Cardiac septum (tissue), 1 donor: ENCODE data around the gene BTBD9. TPM values are rescaled to one million over a fixed set of nuclear protein-coding genes. Genes with fewer than 3 reads are reported as not detected.

Source experiments
- DNase-seq: peaks from one replicate; pipeline ENCODE4 v3.0.0-alpha.2; 2020; ENCODE audit warnings: low spot score
- intact Hi-C: fragments of 100-400 bp; cut with DNase I; formaldehyde crosslinking; loops from one replicate; pipeline ENCODE4 v1.14.0; 2022
- long read RNA-seq: library from polyadenylated mRNA; unstranded; transcript quantifications from one replicate; pipeline ENCODE4 v2.0.0, GENCODE V29; 2021
- total RNA-seq: library from RNA; stranded (reverse); fragmentation: NEBNext Ultra II Directional; extraction: Animal tissue kit (Norgen Biotek cat#: 25700); gene quantifications from one replicate; pipeline ENCODE4 v1.2.1, GENCODE V29; 2021
- donor health status: DM: no; HTN: no; CAD: no.

Gene BTBD9
- total RNA-seq = 24.2 TPM
- long read RNA-seq, partial matches to known transcripts = 2 of 24 reads
- long read RNA-seq, other reads (novel, unspliced or antisense) = 22 of 24 reads

GRCh38 chr6:38639498-38640215, at the start of gene BTBD9:
BTBD9 (minus strand) TSS chr6:38639929.
- DNase-seq = peak; percentile 90
- intact Hi-C loops = loop anchor here (2.0 kb wide), 1 partner anchor 63 kb away; the partner anchor contains the start of gene GLO1

- intact Hi-C loops = no loop called here
- DNase-seq = no peak
Measured at GRCh38 chr6:38688579-38689087, 48.9 kb upstream of the BTBD9 start.

GRCh38 chr6:38687549-38687948, 47.8 kb upstream of the BTBD9 start:
- intact Hi-C loops = no loop called here
- no peak for DNase-seq

GRCh38 chr6:38687043-38687353, 47.3 kb upstream of the BTBD9 start:
- intact Hi-C loops = no loop called here
- no peak for DNase-seq

- no peak for DNase-seq
- intact Hi-C loops = no loop called here
Measured at GRCh38 chr6:38686270-38687042, 46.7 kb upstream of the BTBD9 start.

- intact Hi-C loops = no loop called here
Measured at GRCh38 chr6:38684904-38685303, 45.2 kb upstream of the BTBD9 start.

GRCh38 chr6:38684237-38684636, 44.5 kb upstream of the BTBD9 start:
- intact Hi-C loops = no loop called here
- DNase-seq = no peak

More at GRCh38 chr6:38684904-38685303, 45.2 kb upstream of the BTBD9 start:
- no peak for DNase-seq

- intact Hi-C loops = no loop called here
- no peak for DNase-seq
Measured at GRCh38 chr6:38681850-38682249, 42.1 kb upstream of the BTBD9 start.

- DNase-seq = no peak
- intact Hi-C loops = no loop called here
Measured at GRCh38 chr6:38679668-38680067, 39.9 kb upstream of the BTBD9 start.

- DNase-seq = no peak
- intact Hi-C loops = no loop called here
Measured at GRCh38 chr6:38678178-38678760, 38.5 kb upstream of the BTBD9 start.

- DNase-seq = no peak
- intact Hi-C loops = no loop called here
Measured at GRCh38 chr6:38676974-38677544, 37.3 kb upstream of the BTBD9 start.

GRCh38 chr6:38676236-38676973, 36.7 kb upstream of the BTBD9 start:
- intact Hi-C loops = no loop called here
- DNase-seq = no peak

GRCh38 chr6:38673397-38674165, 33.9 kb upstream of the BTBD9 start:
- intact Hi-C loops = loop anchor here (5.0 kb wide), 1 partner anchor 171 kb away; no protein-coding TSS in a partner anchor

GRCh38 chr6:38671885-38672467, 32.2 kb upstream of the BTBD9 start:
- intact Hi-C loops = loop anchor here (5.0 kb wide), 1 partner anchor 170 kb away; no protein-coding TSS in a partner anchor
- no peak for DNase-seq

More at GRCh38 chr6:38673397-38674165, 33.9 kb upstream of the BTBD9 start:
- DNase-seq = no peak

- intact Hi-C loops = no loop called here
- no peak for DNase-seq
Measured at GRCh38 chr6:38658418-38659167, 18.9 kb upstream of the BTBD9 start.

- intact Hi-C loops = no loop called here
- no peak for DNase-seq
Measured at GRCh38 chr6:38656896-38657295, 17.2 kb upstream of the BTBD9 start.

- intact Hi-C loops = no loop called here
- DNase-seq = no peak
Measured at GRCh38 chr6:38654263-38654662, 14.5 kb upstream of the BTBD9 start.
